ENCODE data around the gene CEBPB.
"Not testable (repeated sequence)": the region's sequence is repeated elsewhere in the genome, so short reads cannot be mapped to it uniquely, and the experiment has no call there.

Gene CEBPB

DNA sequence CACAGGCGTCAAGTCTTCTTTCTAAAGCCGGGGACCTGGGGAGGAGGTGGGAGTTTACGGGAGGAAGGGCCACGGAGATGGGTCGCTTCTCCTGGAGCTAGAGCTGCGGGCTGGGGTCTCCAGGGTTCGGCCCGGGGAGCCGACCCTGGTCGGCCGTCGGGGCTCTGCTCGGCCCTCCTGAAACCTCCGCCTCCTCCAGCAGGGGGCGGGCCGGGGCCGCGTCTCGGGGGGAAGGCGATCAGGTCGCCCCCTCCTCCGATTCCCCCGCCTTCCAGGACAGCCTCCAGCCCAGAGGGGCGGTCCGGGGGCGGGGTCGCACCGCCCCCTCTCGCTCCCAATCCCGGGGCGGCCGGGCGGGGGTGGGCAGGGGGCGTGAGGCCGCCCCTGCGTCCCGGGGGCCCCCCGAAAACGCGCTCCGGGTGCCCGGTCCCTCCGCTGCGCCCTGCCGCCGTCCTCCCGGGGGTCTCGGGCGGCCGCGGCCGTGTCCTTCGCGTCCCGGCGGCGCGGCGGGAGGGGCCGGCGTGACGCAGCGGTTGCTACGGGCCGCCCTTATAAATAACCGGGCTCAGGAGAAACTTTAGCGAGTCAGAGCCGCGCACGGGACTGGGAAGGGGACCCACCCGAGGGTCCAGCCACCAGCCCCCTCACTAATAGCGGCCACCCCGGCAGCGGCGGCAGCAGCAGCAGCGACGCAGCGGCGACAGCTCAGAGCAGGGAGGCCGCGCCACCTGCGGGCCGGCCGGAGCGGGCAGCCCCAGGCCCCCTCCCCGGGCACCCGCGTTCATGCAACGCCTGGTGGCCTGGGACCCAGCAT lies at the start of gene CEBPB:
Gene CEBPB (plus strand): TSS at position 580 of the 814 bp plus-strand sequence. CDS start 204 bp downstream, at position 784.
- peak; percentile 73 for DNase-seq

DNA sequence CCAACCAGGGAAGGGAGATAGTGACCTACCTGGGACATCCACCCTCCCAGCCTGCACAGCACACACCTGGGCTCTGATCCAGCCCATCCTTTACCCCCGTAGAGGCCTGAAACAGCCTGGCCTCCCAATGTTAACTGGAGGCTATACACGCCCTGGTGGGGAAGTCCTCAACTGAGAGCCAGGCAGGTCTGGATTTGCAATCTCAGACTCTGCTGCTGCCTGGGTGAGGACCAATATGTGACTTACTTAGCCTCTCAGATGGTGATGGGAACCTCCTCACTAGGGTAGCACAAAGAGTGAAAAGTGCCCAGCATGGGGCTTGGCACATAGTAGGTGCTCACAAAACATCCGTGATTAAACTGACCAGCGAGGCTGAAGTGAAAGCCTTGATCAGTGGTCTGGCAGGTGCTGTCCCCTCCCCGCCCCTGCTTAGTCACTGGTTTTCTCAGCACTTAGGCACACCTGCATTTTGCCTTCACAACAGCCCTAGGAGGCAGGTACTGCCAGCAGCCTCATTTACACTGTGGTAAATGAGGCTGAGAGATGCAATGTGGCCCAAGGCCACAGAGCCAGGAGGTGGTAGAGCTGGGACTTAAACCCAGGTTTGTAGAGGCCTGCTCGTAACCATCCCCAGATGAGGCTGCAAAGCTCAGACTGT lies 49.5 kb upstream of the CEBPB start:
- DNase-seq = no peak

DNA sequence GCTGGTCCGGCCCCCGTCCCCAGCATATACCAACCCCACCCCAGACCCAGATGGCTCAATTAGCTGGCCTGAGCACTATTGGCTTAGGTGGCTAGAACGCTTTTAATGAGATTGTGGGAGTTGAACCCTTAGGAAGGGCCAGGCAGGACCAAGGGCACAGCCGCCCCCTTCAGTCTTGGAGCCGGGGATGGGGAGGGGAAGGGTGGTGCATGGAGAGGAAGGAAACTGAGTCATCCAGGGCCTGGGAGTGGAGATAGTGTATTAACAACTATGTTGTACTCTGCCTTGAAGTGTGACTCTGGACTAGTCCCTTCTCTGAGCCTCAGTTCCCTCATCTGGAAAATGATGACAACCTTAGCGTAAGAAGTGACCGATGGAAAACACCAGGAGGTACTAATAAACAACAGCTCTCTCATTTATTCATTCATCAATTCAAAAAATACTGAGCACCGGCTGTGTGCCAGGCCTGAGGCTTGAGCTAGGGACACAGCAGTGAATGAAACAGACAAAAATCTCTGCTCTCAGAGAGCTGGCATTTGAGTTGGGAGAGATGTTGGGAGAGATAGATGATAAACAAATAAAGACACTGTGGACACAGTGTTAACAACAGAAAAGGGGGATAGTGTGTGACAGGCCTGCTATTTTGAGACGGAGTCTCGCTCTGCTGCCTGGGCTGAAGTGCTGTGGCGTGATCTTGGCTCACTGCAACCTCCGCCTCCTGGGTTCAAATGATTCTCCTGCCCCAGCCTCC lies 48.6 kb upstream of the CEBPB start:
- no peak for DNase-seq

DNA sequence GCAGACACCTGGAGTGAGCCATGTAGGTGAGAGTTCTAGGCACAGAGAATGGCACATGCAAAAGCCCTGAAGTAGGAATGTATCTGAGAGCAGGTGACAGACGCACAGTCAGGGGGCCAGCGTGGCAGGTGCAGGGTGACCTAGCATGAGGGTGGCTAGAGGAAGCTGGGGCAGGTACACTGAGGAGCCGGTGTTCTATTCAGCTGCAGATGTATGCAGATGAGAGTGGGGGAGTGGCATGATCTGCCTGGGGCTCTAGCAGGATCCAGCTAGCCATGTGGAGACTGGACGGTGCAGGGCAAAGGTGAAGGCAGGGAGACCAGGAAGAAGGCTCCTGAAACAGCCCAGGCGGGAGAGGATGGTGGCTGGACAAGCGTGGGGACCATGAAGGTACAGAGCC lies 47.8 kb upstream of the CEBPB start:
- no peak for DNase-seq

DNA sequence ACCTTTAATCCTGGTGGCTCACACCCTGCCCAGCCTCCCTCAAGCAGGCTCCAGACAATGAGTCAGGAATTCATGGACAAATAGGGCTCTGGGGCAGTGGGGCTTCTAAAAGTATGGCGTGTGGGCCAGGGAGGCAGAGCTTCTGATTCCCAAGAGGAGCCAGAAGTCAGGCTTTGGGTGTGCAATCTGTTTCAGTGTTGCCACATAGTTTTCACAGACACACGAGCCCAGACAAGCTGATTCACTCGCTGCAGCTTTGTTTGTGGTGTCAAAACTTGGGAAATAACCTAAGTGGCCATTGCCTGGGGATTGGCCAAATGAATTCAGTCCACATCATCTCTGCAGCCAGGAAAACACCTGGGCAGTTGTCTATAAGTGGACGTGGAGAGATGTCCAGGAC lies 46.3 kb upstream of the CEBPB start:
- no peak for DNase-seq

DNA sequence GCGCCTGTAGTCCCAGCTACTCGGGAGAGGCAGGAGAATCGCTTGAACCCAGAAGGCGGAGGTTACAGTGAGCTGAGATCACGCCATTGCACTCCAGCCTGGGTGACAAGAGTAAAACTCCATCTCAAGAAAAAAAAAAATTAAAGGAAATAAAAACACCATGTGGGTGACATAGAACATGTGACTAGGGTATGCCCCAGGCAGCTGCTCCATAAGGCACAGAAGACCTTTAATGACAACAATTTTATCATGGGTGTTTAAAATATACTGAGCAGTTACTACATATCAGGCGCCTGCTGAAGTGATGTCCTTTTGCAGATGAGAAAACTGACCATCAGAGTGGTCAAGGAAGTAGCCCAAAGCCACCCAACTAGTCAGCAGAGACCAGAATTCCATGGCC lies 45.1 kb upstream of the CEBPB start:
- no peak for DNase-seq

DNA sequence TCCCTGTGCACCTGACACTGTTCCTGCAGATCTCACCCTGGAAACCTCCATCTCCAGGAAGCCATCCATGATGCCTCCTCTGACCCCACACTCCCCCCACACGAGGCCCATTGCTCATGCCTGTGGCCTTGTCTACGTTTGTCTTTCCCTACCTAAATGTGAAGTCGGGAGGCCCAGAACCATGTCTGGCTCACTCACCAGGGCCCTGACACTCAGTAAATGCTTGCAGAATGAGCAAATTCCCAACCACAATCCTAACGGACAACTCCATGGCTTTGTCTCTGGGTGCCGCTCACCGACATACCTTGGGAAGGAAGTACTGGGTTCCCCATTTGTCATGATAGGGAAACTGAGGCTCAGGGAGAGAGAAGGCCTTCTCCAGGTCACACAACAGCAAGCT lies 44.4 kb upstream of the CEBPB start:
- no peak for DNase-seq

DNA sequence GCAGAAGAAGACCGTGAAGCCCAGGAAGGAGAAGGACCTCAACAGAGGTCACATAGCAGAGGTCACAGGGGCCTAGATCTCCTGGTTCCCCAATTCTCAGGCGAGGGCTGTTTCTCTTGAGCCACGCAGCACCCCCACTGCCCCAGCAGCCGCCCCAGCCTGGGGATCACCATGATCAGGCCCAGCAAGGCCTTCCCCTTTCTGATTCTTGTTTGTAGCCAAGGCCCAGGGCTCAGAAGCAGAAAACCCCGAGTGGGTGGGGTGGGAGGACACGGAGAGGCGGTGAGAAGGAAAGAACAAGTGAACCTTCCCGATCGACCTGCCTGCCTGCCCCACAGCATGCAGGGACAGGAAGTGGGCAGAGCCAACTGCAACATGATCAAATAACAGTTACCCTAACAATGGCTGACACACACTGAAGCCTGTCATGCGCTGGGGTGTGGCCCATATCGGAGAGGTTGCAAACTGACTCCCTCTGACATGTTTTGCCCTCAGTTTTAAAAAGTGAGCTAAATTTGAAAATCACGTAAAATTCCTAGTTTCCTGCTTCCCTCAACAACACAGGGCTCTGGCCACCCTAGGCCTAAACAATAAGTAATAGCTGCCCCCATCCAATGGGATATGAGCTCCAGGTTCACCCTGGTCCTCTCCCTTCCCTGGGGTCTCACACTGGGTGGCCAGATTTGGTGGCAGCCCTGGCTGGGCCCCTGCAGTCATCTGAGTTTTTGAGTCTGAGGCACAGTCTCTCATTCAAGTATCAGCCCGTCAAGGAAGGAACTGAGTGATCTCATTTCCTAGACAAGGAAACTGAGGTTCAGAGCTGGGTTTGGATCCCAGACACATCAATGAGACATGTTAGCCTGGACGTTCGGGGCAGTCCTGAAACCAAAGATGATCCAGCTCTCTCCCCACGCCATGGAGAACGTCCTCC lies 43.6 kb upstream of the CEBPB start:
- DNase-seq = peak; percentile 80

DNA sequence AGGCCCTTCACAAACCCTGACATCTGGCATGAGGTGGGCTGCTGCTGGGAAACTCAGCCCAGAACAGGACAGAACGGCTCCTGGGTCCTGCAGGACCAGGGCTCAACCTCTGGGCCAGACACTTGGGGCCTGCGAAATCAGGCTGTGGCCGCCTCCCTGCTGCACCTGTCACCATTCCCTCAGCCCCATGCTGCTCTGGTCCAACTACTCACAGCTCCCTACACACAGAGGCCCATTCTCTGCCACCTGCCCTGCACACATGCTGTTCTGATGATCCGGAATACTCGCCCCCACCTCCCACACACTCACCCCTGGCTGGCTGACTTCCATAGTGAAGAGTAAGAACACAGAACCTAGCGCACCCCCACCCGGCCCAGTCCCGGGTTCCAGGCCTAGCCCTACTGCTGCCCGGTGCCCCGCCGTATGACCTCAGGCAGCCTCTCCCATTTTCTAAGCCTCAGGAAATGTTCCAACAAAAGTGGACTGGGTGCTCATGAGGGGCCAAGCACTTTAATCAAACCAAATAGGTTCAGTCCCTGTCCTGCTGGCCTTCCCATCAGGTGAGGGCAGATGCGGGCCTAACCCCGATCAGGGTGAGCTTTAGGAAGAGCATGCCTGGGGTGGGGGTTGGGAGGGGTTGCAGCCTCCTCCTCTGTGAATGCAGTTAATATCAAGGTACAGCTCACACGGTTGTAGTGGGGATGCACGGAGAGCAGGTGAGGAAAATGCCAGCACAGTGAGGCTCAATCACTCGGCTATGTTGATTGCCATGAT lies 41.0 kb upstream of the CEBPB start:
- DNase-seq = no peak

DNA sequence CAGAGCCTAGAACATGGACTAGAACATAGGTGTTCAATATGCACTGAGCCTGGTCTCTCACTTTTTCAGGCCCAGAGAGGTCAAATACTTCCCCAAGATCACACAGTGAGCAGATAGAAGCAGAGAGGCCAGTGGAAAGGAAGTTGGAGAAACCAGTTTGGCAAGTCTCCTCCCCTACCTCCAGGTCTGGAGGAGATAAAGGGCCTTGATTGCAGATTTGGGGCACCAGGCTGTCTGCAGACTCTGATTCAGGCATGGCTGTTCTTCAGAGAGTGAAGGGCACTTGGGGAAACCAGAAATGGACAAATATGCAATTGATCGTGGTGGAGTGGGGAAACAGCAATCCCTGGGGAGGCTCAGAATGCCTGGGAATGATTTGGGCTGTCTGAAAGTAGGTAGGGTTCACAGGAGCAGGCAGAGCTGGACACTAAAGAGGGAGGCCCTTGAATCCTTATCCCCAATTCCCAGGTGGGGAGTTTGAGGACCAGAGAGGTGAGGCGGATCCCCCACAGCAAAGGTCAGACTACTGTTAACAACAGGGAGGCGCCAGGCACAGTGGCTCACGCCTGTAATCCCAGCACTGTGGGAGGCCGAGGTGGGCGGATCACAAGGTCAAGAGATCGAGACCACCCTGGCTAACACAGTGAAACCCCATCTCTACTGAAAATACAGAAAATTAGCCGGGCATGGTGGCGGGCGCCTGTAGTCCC lies 39.4 kb upstream of the CEBPB start:
- DNase-seq = no peak

DNA sequence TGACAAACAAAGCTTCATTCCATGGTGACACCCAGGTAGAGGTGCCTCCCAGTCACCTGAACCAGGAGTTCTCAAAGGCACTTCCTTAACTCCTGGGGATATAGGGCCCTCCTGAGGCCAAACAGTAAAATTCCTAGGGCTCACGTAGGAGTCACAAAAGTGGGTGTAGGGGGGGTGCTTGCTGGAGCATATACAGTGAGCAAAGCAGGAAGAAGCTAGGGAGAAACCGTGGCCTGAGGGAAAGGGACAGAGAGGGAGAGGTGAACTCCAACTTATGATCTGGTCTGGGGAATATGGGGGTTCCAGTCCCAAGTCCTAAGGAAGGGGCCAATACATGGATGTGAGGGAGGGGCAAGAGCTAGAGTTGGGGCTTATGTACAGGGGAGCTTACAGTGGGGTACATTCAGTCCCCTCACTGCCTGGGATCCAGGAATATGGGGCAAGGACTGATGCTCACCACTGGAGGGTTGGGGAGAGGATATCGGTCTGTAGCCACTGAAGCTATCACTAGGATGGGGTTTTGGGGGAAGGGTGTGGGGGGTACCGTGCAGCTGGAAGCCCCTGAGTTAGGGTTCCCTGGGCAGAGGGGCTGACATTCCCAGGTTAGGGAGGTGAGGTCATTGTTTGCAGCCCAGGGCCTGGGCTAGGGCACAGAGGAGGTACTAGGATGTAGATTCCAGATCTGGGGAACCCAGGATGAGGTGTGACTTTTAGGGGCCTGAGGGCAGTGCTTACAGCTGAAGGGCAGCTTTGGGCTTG lies 38.1 kb upstream of the CEBPB start:
- no peak for DNase-seq

DNA sequence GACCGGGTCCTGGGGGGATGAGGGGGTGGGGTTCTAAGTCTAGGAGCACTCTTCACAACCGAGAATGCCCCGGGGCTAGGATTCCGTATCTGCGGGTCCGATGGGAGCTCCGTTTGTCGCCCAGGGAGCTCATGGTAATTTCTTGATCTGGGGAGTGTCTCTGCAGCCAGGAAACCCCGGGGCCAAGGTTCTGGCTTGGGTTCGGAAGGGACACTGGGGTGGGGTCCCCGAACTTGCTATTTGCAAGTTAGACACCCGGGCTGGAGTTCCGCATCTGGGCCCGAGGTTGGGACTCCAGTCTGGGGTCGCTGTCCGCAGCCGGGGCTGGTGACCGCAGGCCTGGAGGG lies 37.5 kb upstream of the CEBPB start:
- no peak for DNase-seq

DNA sequence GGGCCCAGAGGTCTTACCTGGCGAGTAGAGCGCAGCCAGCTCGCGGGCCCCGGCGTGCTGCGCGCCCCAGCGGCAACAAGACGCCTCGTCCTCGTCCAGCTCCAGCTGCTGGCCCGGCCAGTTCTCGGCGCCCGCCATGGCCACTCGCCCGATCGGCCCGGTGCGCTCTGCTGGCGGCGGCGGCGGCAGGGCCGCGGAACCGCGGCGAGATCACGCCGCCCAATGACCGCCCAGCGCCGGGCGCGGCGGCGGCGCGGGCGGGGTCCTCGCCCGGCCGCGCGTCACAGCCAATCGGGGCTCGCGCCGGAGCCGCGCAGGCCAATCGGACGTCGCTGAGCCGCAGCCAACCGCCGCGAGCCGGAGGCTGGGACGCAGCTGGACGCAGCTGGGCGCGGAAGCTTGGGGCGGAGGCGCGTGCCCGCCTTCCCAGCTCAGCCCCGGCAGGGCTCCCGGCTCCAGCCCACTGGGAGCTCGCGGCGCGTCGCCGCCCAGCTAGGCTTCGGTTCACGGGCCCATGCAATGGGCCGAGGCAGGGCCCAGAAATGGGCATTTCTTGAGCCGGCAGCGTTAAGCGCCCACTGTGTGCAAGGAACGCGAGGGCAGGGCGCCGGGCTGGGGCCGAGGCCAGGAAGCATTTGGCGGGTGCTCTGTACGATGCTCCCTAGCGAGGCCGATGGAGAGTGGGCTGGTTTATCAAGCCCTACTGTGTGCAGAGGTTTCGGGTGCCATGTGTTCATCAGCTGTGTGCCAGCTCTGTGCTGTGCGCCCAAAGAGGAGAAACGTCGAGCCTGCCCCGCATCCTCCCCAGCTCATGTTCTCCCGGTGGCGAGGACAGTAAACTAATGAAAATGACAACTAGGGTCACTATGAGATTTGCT lies 36.9 kb upstream of the CEBPB start, which contains the start of gene PEDS1:
Gene PEDS1 (minus strand): TSS at position 224 of the 878 bp plus-strand sequence. CDS start 86 bp downstream, at position 138.
- peak; percentile 77 for DNase-seq

DNA sequence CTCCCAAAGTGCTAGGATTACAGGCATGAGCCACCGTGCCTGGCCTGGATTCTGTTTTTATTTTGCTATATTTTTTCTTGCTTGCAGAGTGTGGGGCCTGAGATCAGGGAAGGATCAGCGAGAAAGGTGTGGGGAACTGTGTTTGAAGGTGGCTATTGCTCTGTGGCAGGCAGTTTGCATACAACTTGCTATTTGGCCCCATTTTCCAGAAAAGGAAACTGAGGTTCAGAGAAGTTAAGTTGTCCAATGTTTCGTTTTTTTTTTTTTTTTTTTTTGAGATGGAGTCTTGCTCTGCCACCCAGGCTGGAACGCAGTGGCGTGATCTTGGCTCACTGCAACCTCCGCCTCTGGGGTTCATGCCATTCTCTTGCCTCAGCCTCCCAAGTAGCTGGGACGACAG lies 29.1 kb upstream of the CEBPB start:
- DNase-seq = not testable (repeated sequence)

DNA sequence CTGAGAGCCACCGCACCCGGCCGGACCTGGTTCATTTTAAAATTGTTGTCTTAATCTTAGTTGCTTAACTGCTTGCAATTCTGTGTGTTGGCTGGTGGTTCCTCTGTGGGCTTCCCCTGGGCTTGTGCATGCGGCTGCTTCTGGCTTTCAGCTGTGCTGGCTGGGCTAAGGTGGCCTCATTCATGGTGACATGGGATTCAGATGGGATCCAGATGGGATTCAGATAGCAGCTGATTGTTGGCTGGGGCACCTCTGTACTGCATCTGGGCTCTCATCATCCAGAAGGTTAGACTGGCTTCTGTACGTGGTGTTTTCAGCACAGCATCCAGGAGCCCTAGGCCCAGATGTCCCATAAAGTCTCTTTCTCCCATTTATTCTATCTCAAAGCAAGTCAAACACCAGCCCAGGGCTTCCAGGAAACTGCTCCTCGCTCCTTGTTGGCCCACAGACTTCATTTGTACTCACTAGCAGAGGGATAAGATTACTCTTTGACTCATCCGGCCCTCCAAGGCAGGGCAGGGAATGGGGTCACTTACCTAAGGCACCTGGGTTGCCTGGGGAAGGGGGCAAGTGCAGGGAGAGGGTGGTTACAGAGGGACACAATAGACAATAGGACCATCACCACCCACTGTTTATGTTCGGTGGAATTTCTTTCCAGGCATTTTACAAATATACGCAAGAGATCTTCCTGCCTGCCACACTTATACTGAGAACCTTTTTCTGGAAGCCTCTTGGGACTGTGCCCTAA lies 26.9 kb upstream of the CEBPB start:
- DNase-seq = no peak

DNA sequence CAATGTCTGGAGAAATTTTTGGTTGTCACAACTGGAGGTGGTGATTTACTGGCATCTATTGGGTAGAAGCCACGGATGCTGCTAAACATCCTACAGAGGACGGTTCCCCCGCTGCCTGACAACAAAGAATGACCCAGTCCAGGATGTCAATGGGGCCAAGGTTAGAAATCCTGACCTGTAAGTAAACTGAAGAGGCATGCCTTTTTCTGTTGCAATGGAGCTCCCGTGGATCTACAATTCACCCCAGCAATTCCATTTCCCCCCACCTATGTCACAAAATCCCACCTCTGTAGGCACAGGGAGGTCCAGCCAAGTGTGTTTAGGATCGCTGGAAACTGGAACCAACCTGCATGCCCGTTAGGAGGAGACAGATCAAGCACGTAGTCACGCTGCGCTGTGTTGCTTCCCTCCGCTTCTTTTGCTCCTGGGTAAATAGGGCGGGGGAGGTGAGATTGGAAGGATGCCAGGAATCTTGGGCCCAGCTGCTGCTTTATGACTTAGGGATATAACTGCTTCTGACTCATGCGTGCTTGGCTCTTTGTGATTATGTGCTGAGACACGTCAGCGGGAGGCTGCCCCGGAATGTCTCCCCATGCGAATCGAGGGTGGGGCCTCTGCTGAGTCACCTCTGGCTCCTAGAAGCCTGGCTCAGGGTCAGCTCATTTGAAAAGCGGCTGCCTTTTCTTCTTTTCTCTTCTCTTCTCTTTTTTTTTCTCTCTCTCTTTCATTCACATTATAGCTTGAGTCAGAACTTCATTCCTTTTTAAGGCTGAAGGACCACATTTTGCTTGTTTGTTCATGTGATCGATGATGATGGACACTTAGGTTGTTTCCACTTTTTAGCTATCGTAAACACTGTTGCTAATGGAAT lies 24.7 kb upstream of the CEBPB start:
- DNase-seq = peak; percentile 86

DNA sequence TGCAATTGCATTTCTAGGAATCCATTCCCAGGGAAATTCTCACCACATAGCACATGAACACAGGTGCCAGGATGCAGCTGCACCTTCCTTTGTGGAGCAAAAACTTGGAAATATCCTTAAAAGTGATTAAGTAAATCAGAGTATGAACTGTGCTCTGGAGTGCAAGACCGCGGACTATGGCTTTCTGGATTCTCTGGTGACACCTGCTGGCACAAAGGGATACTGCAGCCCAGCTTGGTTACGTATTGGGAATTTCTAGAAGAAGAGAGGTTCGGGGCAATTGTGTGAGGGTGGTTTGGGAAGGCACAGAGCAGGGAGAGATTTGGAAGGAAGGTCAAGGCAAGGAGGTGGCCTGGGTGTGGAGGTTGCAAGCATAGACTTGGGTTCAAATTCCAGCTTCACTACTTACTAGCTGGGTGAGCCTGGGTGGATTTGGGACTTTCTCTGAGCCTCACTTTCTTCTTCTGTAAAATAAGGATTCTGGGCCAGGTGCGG lies 21.3 kb upstream of the CEBPB start:
- peak; percentile 64 for DNase-seq
